ENCODE data around the gene ACSF3.

Gene ACSF3

GRCh38 chr16:89112377-89113151 lies 18.9 kb downstream of the ACSF3 start:
- no peak for DNase-seq (ENCODE audit: low spot score)

DNA sequence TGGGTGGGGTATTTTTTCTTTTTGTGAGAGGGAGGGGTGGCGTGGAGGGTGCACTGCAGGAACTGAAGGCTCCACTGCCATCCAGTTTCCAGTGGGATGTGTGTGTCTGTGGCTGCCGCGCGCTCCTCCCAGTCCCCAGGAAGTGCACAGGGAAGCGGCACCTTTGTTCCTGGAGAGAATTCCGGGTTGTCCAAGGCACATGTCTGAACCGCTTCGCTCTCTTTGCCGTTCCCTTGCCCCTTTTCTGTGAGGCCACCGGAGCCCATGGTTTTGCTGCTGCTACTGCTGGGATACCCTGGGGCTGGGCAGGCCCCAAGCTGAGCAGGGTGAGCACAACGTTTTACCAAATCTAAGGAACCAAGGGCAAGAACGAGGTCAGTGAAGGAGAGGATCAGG lies 19.5 kb downstream of the ACSF3 start:
- DNase-seq (ENCODE audit: low spot score): no peak

- no peak for DNase-seq (ENCODE audit: low spot score)
These were observed 20.0 kb downstream of the ACSF3 start for GRCh38 chr16:89113661-89114060.

- no peak for DNase-seq (ENCODE audit: low spot score)
These were observed 20.7 kb downstream of the ACSF3 start for GRCh38 chr16:89114159-89114981.

GRCh38 chr16:89115216-89115861 lies 21.7 kb downstream of the ACSF3 start:
- DNase-seq (ENCODE audit: low spot score): peak; percentile 80

- no peak for DNase-seq (ENCODE audit: low spot score)
These were observed 22.9 kb downstream of the ACSF3 start for GRCh38 chr16:89116341-89117226.

DNA sequence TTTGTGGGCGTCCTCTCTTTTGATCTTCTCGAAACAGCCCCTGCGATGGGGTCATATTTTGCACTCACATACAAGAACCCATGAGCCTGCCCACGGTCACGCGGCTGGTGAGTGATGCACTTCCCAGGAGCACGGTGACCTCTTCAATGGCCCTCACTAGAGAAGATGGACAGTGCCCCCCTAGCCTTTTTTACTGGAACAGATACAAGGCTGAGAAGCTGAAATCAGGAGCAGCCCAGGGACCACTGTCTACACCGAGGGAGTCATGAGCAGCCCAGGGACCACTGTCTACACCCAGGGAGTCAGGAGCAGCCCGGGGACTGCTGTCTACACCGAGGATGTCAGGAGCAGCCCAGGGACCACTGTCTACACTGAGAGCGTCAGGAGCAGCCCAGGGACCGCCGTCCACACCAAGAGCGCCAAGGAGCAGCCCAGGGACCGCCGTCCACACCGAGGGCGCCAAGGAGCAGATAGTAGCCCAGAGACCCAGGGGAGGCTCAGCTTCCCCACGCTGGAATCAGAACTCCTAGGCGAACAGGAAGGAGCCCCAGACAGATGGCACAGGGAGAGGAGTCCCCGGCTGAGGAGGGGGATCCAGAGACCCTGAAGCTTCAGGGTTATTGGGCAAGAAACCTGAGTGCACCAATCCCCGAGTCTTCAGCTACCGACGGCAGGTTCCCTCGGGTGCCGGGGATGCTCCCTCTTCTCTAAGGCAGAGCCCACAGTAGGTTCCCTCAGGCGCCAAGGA lies 23.7 kb downstream of the ACSF3 start:
- DNase-seq (ENCODE audit: low spot score): no peak

DNA sequence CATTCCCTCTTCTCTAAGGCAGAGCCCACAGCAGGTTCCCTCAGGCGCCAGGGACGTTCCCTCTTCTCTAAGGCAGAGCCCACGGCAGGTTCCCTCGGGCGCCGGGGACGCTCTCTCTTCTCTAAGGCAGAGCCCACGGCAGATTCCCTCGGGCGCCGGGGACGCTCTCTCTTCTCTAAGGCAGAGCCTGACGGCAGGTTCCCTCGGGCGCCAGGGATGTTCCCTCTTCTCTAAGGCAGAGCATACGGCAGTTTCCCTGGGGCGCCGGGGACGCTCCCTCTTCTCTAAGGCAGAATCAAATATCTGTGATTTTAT lies 24.3 kb downstream of the ACSF3 start:
- DNase-seq (ENCODE audit: low spot score): no peak

GRCh38 chr16:89118361-89119165 lies 24.9 kb downstream of the ACSF3 start:
- no peak for DNase-seq (ENCODE audit: low spot score)

- DNase-seq (ENCODE audit: low spot score): no peak
These were observed 25.5 kb downstream of the ACSF3 start for GRCh38 chr16:89119166-89119621.

- DNase-seq (ENCODE audit: low spot score): no peak
These were observed 26.0 kb downstream of the ACSF3 start for GRCh38 chr16:89119661-89120141.

GRCh38 chr16:89120281-89120680 lies 26.6 kb downstream of the ACSF3 start:
- DNase-seq (ENCODE audit: low spot score): no peak

- DNase-seq (ENCODE audit: low spot score): no peak
These were observed 27.3 kb downstream of the ACSF3 start for GRCh38 chr16:89120921-89121351.

DNA sequence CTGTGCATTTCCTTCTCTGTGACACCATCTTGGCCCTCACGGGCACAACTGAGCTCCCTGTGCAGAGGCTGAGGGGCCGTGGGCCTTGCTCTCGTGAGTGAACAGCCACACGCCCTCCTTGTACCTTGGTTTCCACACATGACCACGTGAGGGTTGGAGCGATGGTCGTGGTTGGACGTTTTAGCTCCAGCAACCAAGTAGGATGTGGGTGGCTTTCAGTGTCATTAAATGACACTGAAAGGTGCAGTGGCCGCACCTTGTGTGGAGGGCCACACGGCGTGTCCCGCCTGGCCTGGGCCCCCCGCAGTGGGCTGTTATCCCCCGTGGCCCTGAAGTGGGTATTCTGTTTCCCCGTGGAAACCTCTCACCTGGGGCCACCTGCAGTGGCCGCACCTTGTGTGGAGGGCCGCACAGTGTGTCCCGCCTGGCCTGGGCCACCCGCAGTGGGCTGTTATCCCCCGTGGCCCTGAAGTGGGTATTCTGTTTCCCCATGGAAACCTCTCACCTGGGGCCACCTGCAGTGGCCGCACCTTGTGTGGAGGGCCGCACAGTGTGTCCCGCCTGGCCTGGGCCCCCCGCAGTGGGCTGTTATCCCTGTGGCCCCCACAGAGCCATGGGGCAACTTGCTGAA lies 28.2 kb downstream of the ACSF3 start:
- no peak for DNase-seq (ENCODE audit: low spot score)

DNA sequence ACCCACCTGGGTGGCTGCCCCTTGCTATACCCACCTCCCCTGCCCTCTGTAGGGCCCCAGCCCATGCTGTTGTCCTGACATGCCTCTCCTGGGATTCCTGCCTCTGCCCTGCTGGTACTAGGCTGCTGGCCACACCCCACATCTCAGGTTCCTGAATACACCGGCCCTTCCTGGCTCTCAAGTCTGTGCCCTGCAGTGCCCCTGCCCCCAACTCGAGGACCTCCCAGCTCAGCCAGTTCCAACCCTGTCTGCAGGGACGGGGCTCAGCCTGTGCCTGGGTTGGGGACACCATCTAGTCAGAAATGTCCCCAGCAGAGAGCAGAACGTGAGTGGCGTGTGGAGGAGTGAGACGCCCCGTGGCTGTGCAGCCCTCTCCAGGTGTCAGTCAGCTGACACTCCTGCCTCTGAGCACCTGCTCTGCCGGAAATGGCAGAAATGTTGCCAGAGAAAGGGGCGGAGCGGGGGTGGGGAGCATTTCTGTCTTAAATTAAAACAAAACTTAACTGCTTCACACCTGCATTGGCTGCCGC lies 28.7 kb downstream of the ACSF3 start:
- DNase-seq (ENCODE audit: low spot score): peak; percentile 23

GRCh38 chr16:89123001-89123830 lies 29.6 kb downstream of the ACSF3 start:
- DNase-seq (ENCODE audit: low spot score): no peak

GRCh38 chr16:89123831-89124100 lies 30.1 kb downstream of the ACSF3 start:
- DNase-seq (ENCODE audit: low spot score): no peak

DNA sequence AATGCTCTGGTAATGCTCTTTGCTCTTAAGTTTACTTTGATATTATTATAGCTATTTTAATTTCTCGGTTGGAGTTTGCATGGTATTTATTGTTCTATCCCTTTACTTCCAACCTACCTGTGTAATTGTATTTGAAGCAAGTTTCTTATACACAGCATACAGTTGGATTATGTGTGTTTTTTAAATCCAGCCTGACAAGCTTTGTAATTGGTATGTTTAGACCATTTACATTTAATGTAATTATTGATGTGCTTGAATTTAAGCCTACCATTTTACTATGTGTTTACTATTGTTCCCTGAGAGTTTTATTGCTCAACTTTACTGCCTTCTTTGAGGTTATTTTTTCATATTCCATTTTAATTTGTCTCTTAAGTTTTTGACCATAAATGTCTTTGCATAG lies 35.7 kb downstream of the ACSF3 start:
- no peak for DNase-seq (ENCODE audit: low spot score)

- no peak for DNase-seq (ENCODE audit: low spot score)
These were observed 36.8 kb downstream of the ACSF3 start for GRCh38 chr16:89130448-89130847.

Data from putamen (tissue), 1 donor.